HEK293 (cell line): Measurements from ENCODE around the gene MYO1D.

ENCODE experiments used
- CTCF ChIA-PET: fragments of 350-600 bp; formaldehyde crosslinking; extraction: SDS; loops from one replicate; lab custom pipeline; 2021; ENCODE audit warnings: antibody characterized with exemption; lab: Yijun Ruan, JAX
- POLR2A ChIA-PET: fragments of 300-600 bp; formaldehyde crosslinking; extraction: SDS; loops from one replicate; lab custom pipeline; 2020; ENCODE audit warnings: antibody characterized with exemption, inconsistent platforms; lab: Yijun Ruan, JAX
- H3K27ac ChIP-seq: fragments of 200-500 bp; sonication (Bioruptor generic); 2 replicates; pipeline ENCODE4 v1.5.1; 2014; ENCODE audit warnings: low read depth, low read length, control low read depth, inconsistent platforms; ENCODE audit errors: extremely low read depth
- H3K36me3 ChIP-seq, 2 experiments: fragments of 200-500 bp in 1 of 2; sonication (Bioruptor generic) in 1 of 2; 1 replicate in 1 of 2; 2 replicates in 1 of 2; pipeline ENCODE4 v1.5.1; 2014 to 2017; ENCODE audit warnings: inconsistent platforms in 2 of 2, low read length in 2 of 2; ENCODE audit not compliant: control insufficient read depth in 2 of 2, insufficient read depth in 1 of 2
- H3K4me1 ChIP-seq: fragments of 200-500 bp; sonication (Bioruptor generic); 2 replicates; pipeline ENCODE4 v1.5.1; 2014; ENCODE audit warnings: mild to moderate bottlenecking, low read length, inconsistent platforms; ENCODE audit not compliant: control insufficient read depth, insufficient read depth
- H3K4me3 ChIP-seq: 2 replicates; pipeline ENCODE4 v1.5.1; 2011; ENCODE audit warnings: low read depth, mild to moderate bottlenecking, control low read depth, low read length, moderate library complexity
- H3K9me3 ChIP-seq: fragments of 200-500 bp; sonication (Bioruptor generic); 2 replicates; pipeline ENCODE4 v1.5.1; 2014; ENCODE audit warnings: low read depth, low read length, inconsistent platforms; ENCODE audit not compliant: control insufficient read depth, insufficient read depth
- KLF16 ChIP-seq: fragments of 450-650 bp; formaldehyde crosslinking; IDR thresholded peaks from 2 replicates; pipeline ENCODE4 v1.5.1; 2017; ENCODE audit warnings: missing biosample characterization, missing genetic modification characterization
- MEIS1 ChIP-seq: sonication (generic); formaldehyde crosslinking; IDR thresholded peaks from 2 replicates; pipeline ENCODE4 v1.8.1; 2022; ENCODE audit warnings: missing genetic modification reagents, mild to moderate bottlenecking, borderline replicate concordance
- PRDM1 ChIP-seq: fragments of 450-650 bp; formaldehyde crosslinking; IDR thresholded peaks from 2 replicates; pipeline ENCODE4; 2016; ENCODE audit warnings: missing biosample characterization, missing genetic modification characterization
- RBAK ChIP-seq: fragments of 450-650 bp; formaldehyde crosslinking; IDR thresholded peaks from 2 replicates; pipeline ENCODE4 v1.5.1; 2016; ENCODE audit warnings: missing biosample characterization, missing genetic modification characterization
- TRIM28 ChIP-seq: IDR thresholded peaks from 2 replicates; pipeline ENCODE4 v1.6.1; 2011; ENCODE audit warnings: low read length, control low read depth, borderline replicate concordance
- YY1 ChIP-seq: fragments of 450-650 bp; formaldehyde crosslinking; IDR thresholded peaks from 2 replicates; pipeline ENCODE4 v1.5.1; 2018; ENCODE audit warnings: missing biosample characterization, missing genetic modification characterization
- ZFP41 ChIP-seq: fragments of 450-650 bp; formaldehyde crosslinking; IDR thresholded peaks from 2 replicates; pipeline ENCODE4 v1.5.1; 2016; ENCODE audit warnings: missing biosample characterization, missing genetic modification characterization, borderline replicate concordance
- ZNF112 ChIP-seq: fragments of 450-650 bp; formaldehyde crosslinking; IDR thresholded peaks from 2 replicates; pipeline ENCODE4 v1.5.0; 2017; ENCODE audit warnings: missing biosample characterization, missing genetic modification characterization
- ZNF239 ChIP-seq: fragments of 450-650 bp; formaldehyde crosslinking; IDR thresholded peaks from 2 replicates; pipeline ENCODE4 v1.5.1; 2016; ENCODE audit warnings: missing biosample characterization, missing genetic modification characterization
- ZNF341 ChIP-seq: fragments of 450-650 bp; formaldehyde crosslinking; IDR thresholded peaks from 2 replicates; pipeline ENCODE4; 2016; ENCODE audit warnings: low read depth, missing biosample characterization, missing genetic modification characterization
- ZNF37A ChIP-seq: fragments of 450-650 bp; IDR thresholded peaks from 2 replicates; pipeline ENCODE4 v1.5.1; 2018; ENCODE audit warnings: missing biosample characterization, missing genetic modification characterization
- ZNF391 ChIP-seq: fragments of 450-650 bp; formaldehyde crosslinking; IDR thresholded peaks from 2 replicates; pipeline ENCODE4 v1.5.1; 2016; ENCODE audit warnings: low read depth, missing biosample characterization, missing genetic modification characterization, borderline replicate concordance
- ZNF423 ChIP-seq: fragments of 450-650 bp; formaldehyde crosslinking; IDR thresholded peaks from 2 replicates; pipeline ENCODE4 v1.5.1; 2016; ENCODE audit warnings: missing biosample characterization, missing genetic modification characterization
- ZNF48 ChIP-seq: fragments of 450-650 bp; formaldehyde crosslinking; IDR thresholded peaks from 2 replicates; pipeline ENCODE4 v1.5.1; 2016; ENCODE audit warnings: missing biosample characterization, missing genetic modification characterization
- ZNF510 ChIP-seq: fragments of 450-650 bp; formaldehyde crosslinking; IDR thresholded peaks from 2 replicates; pipeline ENCODE4 v1.5.1; 2018; ENCODE audit warnings: mild to moderate bottlenecking, missing genetic modification characterization, missing biosample characterization; ENCODE audit not compliant: insufficient replicate concordance
- ZNF585B ChIP-seq: fragments of 450-650 bp; formaldehyde crosslinking; IDR thresholded peaks from 2 replicates; pipeline ENCODE4 v1.5.1; 2016; ENCODE audit warnings: missing biosample characterization, missing genetic modification characterization
- ZNF624 ChIP-seq: fragments of 450-650 bp; formaldehyde crosslinking; IDR thresholded peaks from 2 replicates; pipeline ENCODE4 v1.5.1; 2017; ENCODE audit warnings: missing biosample characterization, missing genetic modification characterization
- ZNF664 ChIP-seq: fragments of 450-650 bp; formaldehyde crosslinking; IDR thresholded peaks from 2 replicates; pipeline ENCODE4 v1.5.1; 2016; ENCODE audit warnings: missing biosample characterization, missing genetic modification characterization
- ZNF76 ChIP-seq: fragments of 450-650 bp; formaldehyde crosslinking; IDR thresholded peaks from 2 replicates; pipeline ENCODE4; 2016; ENCODE audit warnings: low read depth, missing biosample characterization, missing genetic modification characterization, borderline replicate concordance
- ZNF791 ChIP-seq: fragments of 450-650 bp; formaldehyde crosslinking; IDR thresholded peaks from 2 replicates; pipeline ENCODE4 v1.5.1; 2016; ENCODE audit warnings: missing biosample characterization, missing genetic modification characterization
- TF ChIP-seq, protein P1 (sequence below): fragments of 450-650 bp; formaldehyde crosslinking; IDR thresholded peaks from 2 replicates; pipeline ENCODE4 v1.5.1; 2017; ENCODE audit warnings: missing biosample characterization, missing genetic modification characterization
- TF ChIP-seq, protein P2 (sequence below): fragments of 450-650 bp; formaldehyde crosslinking; IDR thresholded peaks from 2 replicates; pipeline ENCODE4 v1.5.1; 2016; ENCODE audit warnings: missing biosample characterization, missing genetic modification characterization
- TF ChIP-seq, protein P3 (sequence below): fragments of 450-650 bp; formaldehyde crosslinking; IDR thresholded peaks from 2 replicates; pipeline ENCODE4 v1.5.1; 2016; ENCODE audit warnings: missing biosample characterization, missing genetic modification characterization
- TF ChIP-seq, protein P4 (sequence below): fragments of 450-650 bp; formaldehyde crosslinking; IDR thresholded peaks from 2 replicates; pipeline ENCODE4 v1.5.1; 2016; ENCODE audit warnings: missing biosample characterization, missing genetic modification characterization, borderline replicate concordance

The MYO1D gene

DNA sequence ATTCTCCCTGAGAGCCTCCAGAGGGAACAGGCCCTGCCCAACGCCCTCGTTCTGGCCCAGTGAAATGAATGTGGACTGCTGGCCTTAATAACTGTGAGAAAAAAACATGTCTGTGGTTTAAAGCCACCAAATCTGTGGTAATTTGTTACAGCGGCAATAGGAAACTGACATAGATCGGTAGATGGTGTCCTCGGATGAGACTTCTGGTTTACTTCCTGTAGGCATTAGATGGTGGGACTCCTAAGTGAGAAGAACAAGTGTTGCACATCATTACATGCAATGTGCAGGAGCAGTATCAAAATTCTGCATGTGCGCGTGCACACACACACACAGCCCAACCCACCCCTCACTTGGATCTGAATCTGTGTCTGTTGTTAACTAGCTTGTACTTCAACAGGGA is 348.1 kb downstream of the MYO1D start:
- H3K9me3 ChIP-seq, result no peaks in the 10 kb centered on the region
- TF ChIP-seq, protein P1, sequence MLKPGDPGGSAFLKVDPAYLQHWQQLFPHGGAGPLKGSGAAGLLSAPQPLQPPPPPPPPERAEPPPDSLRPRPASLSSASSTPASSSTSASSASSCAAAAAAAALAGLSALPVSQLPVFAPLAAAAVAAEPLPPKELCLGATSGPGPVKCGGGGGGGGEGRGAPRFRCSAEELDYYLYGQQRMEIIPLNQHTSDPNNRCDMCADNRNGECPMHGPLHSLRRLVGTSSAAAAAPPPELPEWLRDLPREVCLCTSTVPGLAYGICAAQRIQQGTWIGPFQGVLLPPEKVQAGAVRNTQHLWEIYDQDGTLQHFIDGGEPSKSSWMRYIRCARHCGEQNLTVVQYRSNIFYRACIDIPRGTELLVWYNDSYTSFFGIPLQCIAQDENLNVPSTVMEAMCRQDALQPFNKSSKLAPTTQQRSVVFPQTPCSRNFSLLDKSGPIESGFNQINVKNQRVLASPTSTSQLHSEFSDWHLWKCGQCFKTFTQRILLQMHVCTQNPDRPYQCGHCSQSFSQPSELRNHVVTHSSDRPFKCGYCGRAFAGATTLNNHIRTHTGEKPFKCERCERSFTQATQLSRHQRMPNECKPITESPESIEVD, result no peak
- TF ChIP-seq ZNF791 (no peak), ZNF585B (tag by site-specific recombination) (no peak), KLF16 (tag by site-specific recombination) (no peak), ZNF624 (tag by site-specific recombination) (no peak), RBAK (tag by site-specific recombination) (no peak), ZNF112 (tag by site-specific recombination) (no peak), PRDM1 (tag by site-specific recombination) (no peak), YY1 (tag by site-specific recombination) (no peak), ZNF76 (tag by site-specific recombination) (no peak), ZNF48 (no peak), ZNF664 (no peak), ZNF37A (tag by site-specific recombination) (no peak), ZNF423 (tag by site-specific recombination) (no peak), ZFP41 (tag by site-specific recombination) (no peak), ZNF239 (tag by site-specific recombination) (no peak), ZNF341 (tag by site-specific recombination) (no peak)
- TF ChIP-seq, protein P2, sequence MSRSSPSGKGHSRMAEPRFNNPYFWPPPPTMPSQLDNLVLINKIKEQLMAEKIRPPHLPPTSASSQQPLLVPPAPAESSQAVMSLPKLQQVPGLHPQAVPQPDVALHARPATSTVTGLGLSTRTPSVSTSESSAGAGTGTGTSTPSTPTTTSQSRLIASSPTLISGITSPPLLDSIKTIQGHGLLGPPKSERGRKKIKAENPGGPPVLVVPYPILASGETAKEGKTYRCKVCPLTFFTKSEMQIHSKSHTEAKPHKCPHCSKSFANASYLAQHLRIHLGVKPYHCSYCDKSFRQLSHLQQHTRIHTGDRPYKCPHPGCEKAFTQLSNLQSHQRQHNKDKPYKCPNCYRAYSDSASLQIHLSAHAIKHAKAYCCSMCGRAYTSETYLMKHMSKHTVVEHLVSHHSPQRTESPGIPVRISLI, result no peak
- TF ChIP-seq, protein P3, sequence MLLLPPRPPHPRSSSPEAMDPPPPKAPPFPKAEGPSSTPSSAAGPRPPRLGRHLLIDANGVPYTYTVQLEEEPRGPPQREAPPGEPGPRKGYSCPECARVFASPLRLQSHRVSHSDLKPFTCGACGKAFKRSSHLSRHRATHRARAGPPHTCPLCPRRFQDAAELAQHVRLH (tag by site-specific recombination), result no peak
- TF ChIP-seq, all 188 proteins: peak for 0
- no peaks in the 10 kb centered on the region for H3K36me3 ChIP-seq
- CTCF ChIA-PET, result no interaction called here
- no peak overlapping the region for H3K27ac ChIP-seq
- H3K4me3 ChIP-seq, result no peak overlapping the region
- POLR2A ChIA-PET, result no interaction called here
- no peaks in the 10 kb centered on the region for H3K4me1 ChIP-seq

DNA sequence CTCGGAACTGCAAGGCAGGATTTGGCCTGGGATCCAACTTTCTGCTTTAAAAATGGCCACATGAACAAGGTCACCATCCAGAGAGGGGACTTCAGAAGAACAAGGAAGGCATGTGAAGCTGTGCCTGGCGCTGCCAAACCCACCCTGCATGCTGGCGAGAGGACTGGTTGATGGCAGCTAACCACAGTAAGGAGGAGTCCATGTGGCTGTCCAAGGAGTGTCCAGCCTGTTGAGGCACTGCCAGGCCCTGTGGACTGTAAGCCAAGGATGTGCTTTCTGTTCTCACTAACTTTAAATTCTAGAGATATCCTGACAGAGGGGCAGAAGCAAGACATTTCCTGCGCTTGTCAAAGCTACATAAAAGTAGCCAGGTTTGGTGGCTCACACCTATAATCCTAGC is 349.8 kb downstream of the MYO1D start:
- TF ChIP-seq PRDM1 (tag by site-specific recombination), result no peak
- TF ChIP-seq ZNF510 (tag by site-specific recombination), result no peak
- POLR2A ChIA-PET, result no interaction called here
- Histone ChIP-seq H3K27ac (no peak overlapping the region), H3K4me3 (no peak overlapping the region), H3K4me1 (no peaks in the 10 kb centered on the region), H3K36me3 (no peaks in the 10 kb centered on the region), H3K9me3 (no peaks in the 10 kb centered on the region)
- CTCF ChIA-PET, result interaction anchor here (1.0 kb wide), 1 partner anchor 65 kb away, joined by 4 read pairs; no protein-coding TSS in a partner anchor

DNA sequence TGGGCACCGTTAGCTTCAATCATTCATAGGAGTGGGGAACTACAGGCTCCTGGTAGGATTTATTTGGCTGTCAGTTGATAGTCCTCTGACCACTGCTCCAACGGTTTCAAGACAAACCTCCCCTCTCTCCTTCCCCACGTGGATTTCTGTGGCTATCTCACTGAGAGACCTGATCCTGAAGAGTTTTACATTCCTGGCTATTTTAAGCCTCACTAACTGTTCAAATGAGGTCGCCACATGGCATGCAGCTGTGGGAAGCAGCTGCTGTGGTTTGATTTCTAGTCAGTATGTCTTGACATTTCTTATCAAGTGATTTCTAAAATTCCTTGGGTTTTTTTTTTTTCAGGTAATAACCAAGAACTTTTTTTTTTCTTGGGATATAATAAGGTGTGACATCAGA is 351.8 kb downstream of the MYO1D start:
- Histone ChIP-seq H3K9me3 (no peaks in the 10 kb centered on the region), H3K36me3 (no peaks in the 10 kb centered on the region), H3K4me3 (no peak overlapping the region), H3K27ac (no peak overlapping the region), H3K4me1 (peaks cover 4% of the 10 kb centered on the region)
- ChIA-PET CTCF (interaction anchor here (0.7 kb wide), 1 partner anchor 262 kb away, joined by 6 read pairs; no protein-coding TSS in a partner anchor), POLR2A (no interaction called here)
- TF ChIP-seq, protein P4, sequence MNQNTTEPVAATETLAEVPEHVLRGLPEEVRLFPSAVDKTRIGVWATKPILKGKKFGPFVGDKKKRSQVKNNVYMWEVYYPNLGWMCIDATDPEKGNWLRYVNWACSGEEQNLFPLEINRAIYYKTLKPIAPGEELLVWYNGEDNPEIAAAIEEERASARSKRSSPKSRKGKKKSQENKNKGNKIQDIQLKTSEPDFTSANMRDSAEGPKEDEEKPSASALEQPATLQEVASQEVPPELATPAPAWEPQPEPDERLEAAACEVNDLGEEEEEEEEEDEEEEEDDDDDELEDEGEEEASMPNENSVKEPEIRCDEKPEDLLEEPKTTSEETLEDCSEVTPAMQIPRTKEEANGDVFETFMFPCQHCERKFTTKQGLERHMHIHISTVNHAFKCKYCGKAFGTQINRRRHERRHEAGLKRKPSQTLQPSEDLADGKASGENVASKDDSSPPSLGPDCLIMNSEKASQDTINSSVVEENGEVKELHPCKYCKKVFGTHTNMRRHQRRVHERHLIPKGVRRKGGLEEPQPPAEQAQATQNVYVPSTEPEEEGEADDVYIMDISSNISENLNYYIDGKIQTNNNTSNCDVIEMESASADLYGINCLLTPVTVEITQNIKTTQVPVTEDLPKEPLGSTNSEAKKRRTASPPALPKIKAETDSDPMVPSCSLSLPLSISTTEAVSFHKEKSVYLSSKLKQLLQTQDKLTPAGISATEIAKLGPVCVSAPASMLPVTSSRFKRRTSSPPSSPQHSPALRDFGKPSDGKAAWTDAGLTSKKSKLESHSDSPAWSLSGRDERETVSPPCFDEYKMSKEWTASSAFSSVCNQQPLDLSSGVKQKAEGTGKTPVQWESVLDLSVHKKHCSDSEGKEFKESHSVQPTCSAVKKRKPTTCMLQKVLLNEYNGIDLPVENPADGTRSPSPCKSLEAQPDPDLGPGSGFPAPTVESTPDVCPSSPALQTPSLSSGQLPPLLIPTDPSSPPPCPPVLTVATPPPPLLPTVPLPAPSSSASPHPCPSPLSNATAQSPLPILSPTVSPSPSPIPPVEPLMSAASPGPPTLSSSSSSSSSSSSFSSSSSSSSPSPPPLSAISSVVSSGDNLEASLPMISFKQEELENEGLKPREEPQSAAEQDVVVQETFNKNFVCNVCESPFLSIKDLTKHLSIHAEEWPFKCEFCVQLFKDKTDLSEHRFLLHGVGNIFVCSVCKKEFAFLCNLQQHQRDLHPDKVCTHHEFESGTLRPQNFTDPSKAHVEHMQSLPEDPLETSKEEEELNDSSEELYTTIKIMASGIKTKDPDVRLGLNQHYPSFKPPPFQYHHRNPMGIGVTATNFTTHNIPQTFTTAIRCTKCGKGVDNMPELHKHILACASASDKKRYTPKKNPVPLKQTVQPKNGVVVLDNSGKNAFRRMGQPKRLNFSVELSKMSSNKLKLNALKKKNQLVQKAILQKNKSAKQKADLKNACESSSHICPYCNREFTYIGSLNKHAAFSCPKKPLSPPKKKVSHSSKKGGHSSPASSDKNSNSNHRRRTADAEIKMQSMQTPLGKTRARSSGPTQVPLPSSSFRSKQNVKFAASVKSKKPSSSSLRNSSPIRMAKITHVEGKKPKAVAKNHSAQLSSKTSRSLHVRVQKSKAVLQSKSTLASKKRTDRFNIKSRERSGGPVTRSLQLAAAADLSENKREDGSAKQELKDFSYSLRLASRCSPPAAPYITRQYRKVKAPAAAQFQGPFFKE, result no peak
- TF ChIP-seq MEIS1 (CRISPR knock-in tag) (no peak), ZNF391 (tag by site-specific recombination) (no peak), TRIM28 (no peak), ZNF37A (tag by site-specific recombination) (no peak)
